Stromal cell of bone marrow (primary cell): ENCODE measurements around the gene SYNDIG1L.

Experiments
- DNase-seq: peaks from one replicate; pipeline ENCODE4 v3.0.0-alpha.2; 2012; ENCODE audit warnings: low read depth

Gene SYNDIG1L

GRCh38 chr14:74429221-74429691 lies 3.2 kb upstream of the SYNDIG1L start:
- DNase-seq, result no peak

DNA sequence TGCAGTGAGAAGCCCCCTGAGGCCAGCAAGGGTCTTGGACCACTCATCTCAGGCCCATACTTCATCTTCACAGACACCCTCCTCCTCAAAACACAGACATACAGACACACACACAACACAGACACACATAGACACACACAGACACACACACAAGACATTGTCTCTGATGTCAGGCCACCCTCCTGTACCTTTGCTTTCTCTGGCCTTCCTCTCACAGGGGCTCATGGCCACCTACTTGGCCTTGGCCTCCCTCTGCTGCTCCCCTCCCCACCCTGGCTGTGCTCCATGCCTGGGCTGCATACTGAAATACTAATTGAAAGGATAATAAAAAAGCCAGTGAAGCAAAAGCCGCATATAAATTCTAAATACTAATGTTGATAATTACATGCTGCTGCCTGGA lies 1.6 kb upstream of the SYNDIG1L start:
- DNase-seq, result no peak

DNA sequence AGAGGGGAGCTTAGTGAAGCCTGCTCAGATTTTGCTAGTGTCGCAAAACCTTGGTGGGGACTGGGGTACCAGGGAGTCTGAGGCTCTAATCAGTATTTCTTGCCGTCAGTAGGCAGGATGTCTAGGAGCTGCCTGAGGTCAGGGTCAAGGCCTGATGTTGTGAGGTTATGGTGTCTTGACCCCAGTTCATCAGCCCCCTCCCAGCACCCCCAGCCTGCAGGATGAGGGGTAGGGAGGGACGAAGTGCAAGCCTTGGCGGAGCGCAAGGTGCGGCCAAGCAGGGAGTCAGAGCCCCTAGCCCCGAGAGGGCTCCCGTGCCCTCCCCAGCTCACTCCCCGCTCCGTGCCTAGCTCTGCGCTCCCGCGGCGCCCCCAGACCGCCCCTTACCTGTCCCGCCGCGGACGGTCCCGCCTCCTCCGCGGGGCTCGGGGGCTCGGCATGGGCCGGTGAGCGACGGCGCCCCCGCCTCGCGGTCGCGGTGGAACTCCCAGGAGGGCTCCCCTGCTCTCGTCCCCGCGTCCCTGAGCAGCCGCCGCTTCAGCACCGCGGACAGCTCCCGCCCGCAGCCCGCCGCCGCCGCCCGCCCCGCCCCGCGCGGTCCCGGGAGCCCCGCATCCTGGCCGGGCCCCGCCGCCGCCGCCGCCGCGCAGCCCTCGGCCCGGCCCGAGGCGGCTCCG lies 347 bp downstream of the SYNDIG1L start:
- no peak for DNase-seq

- no peak for DNase-seq
These were observed 1.4 kb downstream of the SYNDIG1L start for GRCh38 chr14:74424606-74425005.

DNA sequence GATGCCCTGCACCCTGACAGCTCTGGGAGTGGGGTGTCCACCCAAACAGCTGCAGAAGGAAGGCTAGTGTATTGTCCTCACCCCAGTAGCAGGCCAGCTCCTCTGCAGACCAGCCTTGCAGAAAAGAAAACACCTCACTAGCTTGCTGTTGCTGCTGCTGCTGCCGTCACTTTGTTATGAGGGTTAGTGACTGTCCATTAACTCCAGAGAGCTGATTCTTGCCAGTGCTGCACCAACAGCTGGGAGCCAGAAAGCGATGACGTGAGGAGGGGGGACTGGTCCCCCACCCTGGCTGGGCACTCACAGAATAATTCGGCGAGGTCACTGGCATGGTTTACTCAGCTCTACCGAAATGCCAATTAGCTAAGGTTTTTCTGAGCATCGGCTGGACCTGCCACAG lies 2.8 kb downstream of the SYNDIG1L start:
- DNase-seq, result no peak

DNA sequence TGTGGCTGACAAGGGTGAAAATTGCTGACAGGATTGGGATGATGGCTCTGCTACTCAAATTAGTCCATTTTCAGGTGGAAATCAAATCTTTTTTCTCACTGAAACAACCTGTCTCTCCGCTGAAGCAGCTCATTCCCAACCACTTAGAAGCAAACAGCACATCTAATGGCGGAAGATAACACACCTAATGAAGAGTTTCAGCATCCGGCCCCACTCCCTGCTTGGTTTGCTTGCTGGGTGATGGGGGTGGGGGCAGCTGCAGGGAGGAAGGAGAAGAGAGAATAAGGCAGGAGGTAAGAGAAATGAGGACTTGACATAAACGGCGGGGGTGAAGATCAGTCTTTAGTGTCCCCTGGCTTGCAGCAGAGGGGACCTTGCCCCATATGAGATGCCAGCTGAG lies 4.0 kb downstream of the SYNDIG1L start:
- DNase-seq, result no peak

DNA sequence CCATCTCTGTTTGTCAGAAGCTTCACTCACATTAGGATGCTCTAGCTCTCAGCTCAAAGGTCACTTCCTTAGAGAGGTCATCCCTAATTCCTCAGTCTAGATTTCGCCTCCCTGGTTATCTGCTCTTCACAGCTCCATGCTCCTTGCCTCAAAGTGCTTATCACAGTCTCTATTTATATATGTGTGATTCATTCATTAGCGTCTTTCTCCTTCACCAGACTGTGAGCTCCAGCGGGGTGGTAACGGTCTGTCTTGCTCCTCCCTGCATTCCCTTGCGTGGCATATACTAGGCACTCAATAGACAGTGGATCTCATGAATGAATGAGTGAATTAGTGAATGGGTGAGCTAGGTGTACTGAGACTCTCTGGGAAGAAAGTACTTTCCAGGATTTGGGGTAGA lies 6.9 kb downstream of the SYNDIG1L start:
- no peak for DNase-seq

GRCh38 chr14:74418031-74418430 lies 8.0 kb downstream of the SYNDIG1L start:
- DNase-seq, result no peak

- DNase-seq, result no peak
These were observed 8.4 kb downstream of the SYNDIG1L start for GRCh38 chr14:74417611-74418010.

- no peak for DNase-seq
These were observed 8.8 kb downstream of the SYNDIG1L start for GRCh38 chr14:74417201-74417600.

GRCh38 chr14:74415115-74415437 lies 10.9 kb downstream of the SYNDIG1L start:
- no peak for DNase-seq

- DNase-seq, result no peak
These were observed 11.5 kb downstream of the SYNDIG1L start for GRCh38 chr14:74414403-74415114.

GRCh38 chr14:74413627-74414026 lies 12.4 kb downstream of the SYNDIG1L start:
- no peak for DNase-seq

DNA sequence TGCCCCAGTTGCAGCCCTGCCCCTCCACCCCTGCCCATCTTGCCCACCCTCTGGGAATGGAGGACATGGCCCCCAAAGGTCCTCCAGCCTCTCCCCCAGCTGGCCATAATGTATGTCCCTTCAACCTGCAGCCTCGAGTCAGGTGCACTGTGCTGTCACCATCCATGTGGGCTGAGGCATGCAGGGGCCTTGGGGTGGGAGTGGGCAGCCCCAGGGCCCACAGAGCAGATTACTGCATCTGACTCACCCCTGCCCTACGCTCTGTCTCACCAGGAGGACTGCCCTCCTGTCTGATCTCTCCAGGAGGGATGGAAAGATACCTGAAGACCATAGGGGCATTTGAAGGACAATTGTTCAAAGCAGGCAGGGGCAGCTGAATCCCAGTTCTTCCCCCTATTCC lies 13.3 kb downstream of the SYNDIG1L start:
- DNase-seq, result no peak

GRCh38 chr14:74411671-74412070 lies 14.3 kb downstream of the SYNDIG1L start:
- DNase-seq, result no peak

DNA sequence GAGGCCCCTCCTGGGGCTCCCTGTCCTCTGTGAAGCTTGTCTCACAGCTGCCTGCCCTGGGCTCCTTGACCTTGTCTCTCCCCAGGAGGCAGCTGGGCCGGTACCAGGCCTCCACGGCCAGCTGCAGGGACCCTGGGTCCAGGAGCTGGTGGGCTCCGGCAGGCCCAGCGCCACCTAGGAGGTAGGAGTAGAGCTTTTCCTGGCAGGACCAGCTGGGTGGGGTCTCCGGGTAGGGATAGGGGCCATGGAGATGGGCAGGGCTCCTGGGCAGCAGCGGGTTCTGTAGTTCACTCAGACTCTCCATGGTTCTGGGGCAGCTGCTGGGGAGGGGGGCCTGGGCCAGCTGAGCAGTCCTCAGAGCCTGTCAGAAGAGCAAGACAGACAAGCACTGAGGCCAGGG lies 16.6 kb downstream of the SYNDIG1L start:
- no peak for DNase-seq

- no peak for DNase-seq
These were observed 17.1 kb downstream of the SYNDIG1L start for GRCh38 chr14:74408870-74409269.

DNA sequence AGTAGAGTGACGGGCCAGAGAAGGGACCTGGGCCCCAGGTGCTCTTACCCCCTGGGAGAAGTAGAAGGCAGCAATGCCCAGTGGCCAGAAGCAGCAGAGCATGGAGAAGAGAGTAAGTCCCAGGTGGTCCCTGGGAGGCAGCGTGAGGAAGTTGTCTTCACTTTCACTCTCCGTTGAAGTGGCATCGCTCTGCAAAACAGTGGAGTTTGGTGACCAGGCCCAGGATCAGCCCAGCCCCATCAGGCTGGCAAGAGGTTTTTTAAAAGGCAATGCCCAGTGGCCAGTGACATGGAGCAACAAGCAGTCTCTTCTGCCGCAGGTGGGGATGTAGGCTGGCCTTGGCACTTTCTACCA lies 18.2 kb downstream of the SYNDIG1L start:
- no peak for DNase-seq

- DNase-seq, result no peak
These were observed 18.8 kb downstream of the SYNDIG1L start for GRCh38 chr14:74407021-74407800.

DNA sequence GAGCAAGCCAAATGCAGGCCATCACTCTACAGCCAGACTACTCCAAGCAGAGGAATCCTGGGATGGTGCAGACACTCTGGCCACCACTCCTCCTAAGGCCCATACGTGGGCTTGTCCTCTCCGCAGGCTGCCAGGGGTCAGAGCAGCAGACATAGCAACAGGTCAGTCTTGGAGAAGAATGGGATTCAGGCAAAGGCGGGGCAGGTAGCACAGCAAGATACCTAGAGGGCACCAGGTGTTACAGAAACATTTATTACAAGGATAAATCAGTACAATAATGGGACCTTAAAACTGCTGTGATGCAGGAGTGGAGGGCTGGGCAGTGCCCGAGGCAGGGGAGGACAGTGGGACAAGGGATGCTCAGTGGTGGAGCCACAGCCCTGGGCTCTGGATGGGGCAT lies 20.3 kb downstream of the SYNDIG1L start:
- DNase-seq, result no peak

- no peak for DNase-seq
These were observed 21.6 kb downstream of the SYNDIG1L start for GRCh38 chr14:74404435-74404834.

GRCh38 chr14:74403619-74404417 lies 22.2 kb downstream of the SYNDIG1L start:
- DNase-seq, result no peak
